Activated CD4-positive, alpha-beta T cell treated with anti-CD3 and anti-CD28 coated beads, Interleukin-2, Interleukin-4, amounts not matched to agents 100 ng/mL and 50 ng/mL, durations not matched to agents 16 hours and 8 hours (primary cell): ENCODE results near the gene GRIN1.

ENCODE experiments used
- DNase-seq: peaks from one replicate; pipeline ENCODE4 v3.0.0-alpha.2; 2020; ENCODE audit warnings: low spot score

GRIN1 gene

GRCh38 chr9:137178201-137178938, 39.4 kb downstream of the GRIN1 start:
- no peak for DNase-seq

GRCh38 chr9:137178939-137179630, 40.1 kb downstream of the GRIN1 start:
- no peak for DNase-seq

GRCh38 chr9:137179761-137180160, 40.8 kb downstream of the GRIN1 start:
- no peak for DNase-seq

- no peak for DNase-seq
Measured at GRCh38 chr9:137180491-137180890, 41.5 kb downstream of the GRIN1 start.

GRCh38 chr9:137181680-137182079, 42.7 kb downstream of the GRIN1 start:
- DNase-seq: no peak

GRCh38 chr9:137182836-137183235, 43.9 kb downstream of the GRIN1 start:
- DNase-seq: no peak

GRCh38 chr9:137183980-137184595, 45.1 kb downstream of the GRIN1 start:
- no peak for DNase-seq

GRCh38 chr9:137184881-137185660, 46.1 kb downstream of the GRIN1 start:
- DNase-seq: no peak

- DNase-seq: no peak
Measured at GRCh38 chr9:137185921-137186320, 47.0 kb downstream of the GRIN1 start.

- DNase-seq: no peak
Measured at GRCh38 chr9:137186385-137186784, 47.4 kb downstream of the GRIN1 start.

- no peak for DNase-seq
Measured at GRCh38 chr9:137187386-137187785, 48.4 kb downstream of the GRIN1 start.

GRCh38 chr9:137188086-137188489, 49.1 kb downstream of the GRIN1 start:
- no peak for DNase-seq

- peak; percentile 95 for DNase-seq
Measured at GRCh38 chr9:137188490-137189296, 49.7 kb downstream of the GRIN1 start, which contains the start of the genes ANAPC2 and SSNA1. Gene ANAPC2, minus strand, starts transcription at chr9:137188560. Its CDS starts 28 bp downstream, at chr9:137188532. Gene SSNA1, plus strand, starts transcription at chr9:137188676. Its CDS starts 51 bp downstream, at chr9:137188727.

- no peak for DNase-seq
Measured at GRCh38 chr9:137189297-137190295, 50.6 kb downstream of the GRIN1 start.

- no peak for DNase-seq
Measured at GRCh38 chr9:137190315-137190856, 51.4 kb downstream of the GRIN1 start.

- DNase-seq: no peak
Measured at GRCh38 chr9:137191245-137191644, 52.3 kb downstream of the GRIN1 start.

- no peak for DNase-seq
Measured at GRCh38 chr9:137191691-137192447, 52.9 kb downstream of the GRIN1 start.

GRCh38 chr9:137192448-137192780, 53.5 kb downstream of the GRIN1 start:
- no peak for DNase-seq

GRCh38 chr9:137192859-137193258, 53.9 kb downstream of the GRIN1 start:
- no peak for DNase-seq
